Measurements from ENCODE around the gene PRKCE.

PRKCE gene

GRCh38 chr2:45728458-45728942 is 77.0 kb downstream of the PRKCE start:
- DNase-seq: no peak

GRCh38 chr2:45729753-45730512 is 78.5 kb downstream of the PRKCE start:
- no peak for DNase-seq

GRCh38 chr2:45731141-45731540 is 79.7 kb downstream of the PRKCE start:
- DNase-seq: no peak

- no peak for DNase-seq
These were observed 81.0 kb downstream of the PRKCE start for GRCh38 chr2:45732436-45732835.

- no peak for DNase-seq
These were observed 81.5 kb downstream of the PRKCE start for GRCh38 chr2:45732946-45733345.

GRCh38 chr2:45734336-45734735 is 82.9 kb downstream of the PRKCE start:
- no peak for DNase-seq

- no peak for DNase-seq
These were observed 83.5 kb downstream of the PRKCE start for GRCh38 chr2:45734952-45735351.

- no peak for DNase-seq
These were observed 85.6 kb downstream of the PRKCE start for GRCh38 chr2:45736757-45737704.

GRCh38 chr2:45739796-45740485 is 88.5 kb downstream of the PRKCE start:
- peak; percentile 84 for DNase-seq

GRCh38 chr2:45741161-45741850 is 89.8 kb downstream of the PRKCE start:
- DNase-seq: no peak

GRCh38 chr2:45743531-45744396 is 92.3 kb downstream of the PRKCE start:
- peak; percentile 54 for DNase-seq

GRCh38 chr2:45745231-45745630 is 93.8 kb downstream of the PRKCE start:
- DNase-seq: no peak

- DNase-seq: peak; percentile 54
These were observed 95.4 kb downstream of the PRKCE start for GRCh38 chr2:45746888-45747287.

GRCh38 chr2:45747363-45747762 is 95.9 kb downstream of the PRKCE start:
- DNase-seq: no peak

GRCh38 chr2:45748239-45748638 is 96.8 kb downstream of the PRKCE start:
- peak; percentile 95 for DNase-seq

- DNase-seq: no peak
These were observed 98.5 kb downstream of the PRKCE start for GRCh38 chr2:45750001-45750400.

GRCh38 chr2:45750484-45750883 is 99.0 kb downstream of the PRKCE start:
- no peak for DNase-seq

GRCh38 chr2:45753381-45753780 is 101.9 kb downstream of the PRKCE start:
- DNase-seq: no peak

- no peak for DNase-seq
These were observed 102.9 kb downstream of the PRKCE start for GRCh38 chr2:45754131-45755010.

Data from fibroblast of skin of back (primary cell).